ENCODE results near the gene TRAF1. TPM values are rescaled to one million over a fixed set of nuclear protein-coding genes. Genes with fewer than 3 reads are reported as not detected.

TRAF1 gene
- total and polyA plus RNA-seq, 4 donors, result 0.38 to 2.6 (median 0.71) TPM

DNA sequence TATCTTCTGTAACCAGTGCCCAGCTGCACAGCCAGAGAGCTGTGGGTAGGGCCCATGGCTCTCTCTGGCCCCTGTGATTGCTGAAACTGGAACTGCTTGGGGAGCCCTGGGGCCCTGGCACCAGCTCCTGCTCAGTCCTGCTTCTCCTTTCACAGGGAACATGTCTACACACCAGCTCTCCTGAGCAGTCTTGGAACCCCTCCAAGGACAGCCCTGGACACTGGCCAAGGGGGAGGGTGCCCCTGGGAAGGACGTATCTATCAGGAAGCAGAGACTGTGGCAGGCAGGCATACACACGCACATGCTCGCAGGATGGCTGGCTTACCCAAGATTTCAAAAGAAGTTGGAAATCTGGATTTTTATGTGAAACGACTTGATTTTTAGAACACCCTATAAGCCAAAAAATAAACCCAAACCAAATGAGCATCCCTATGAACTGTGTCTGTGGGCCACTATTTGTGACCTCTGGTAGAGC is 8.8 kb upstream of the TRAF1 start:
- H3K27me3 ChIP-seq (ENCODE audit: control insufficient read depth in 4 of 4, insufficient read depth in 4 of 4, low read length in 3 of 4), result no peaks in the 10 kb centered on the region
- H3K27ac ChIP-seq (ENCODE audit: low read depth in 1 of 2, low read length in 2 of 2), result peak overlapping the region; percentile 61 to 63
- TF ChIP-seq RAD21 (IDR thresholded peaks at IDR 0.05) (peak; percentile 31 to 61), JUND (IDR thresholded peaks at IDR 0.05) (no peak), RXRA (IDR thresholded peaks at IDR 0.05) (peak; percentile 10 to 36), YY1 (IDR thresholded peaks at IDR 0.05) (peak; percentile 56), EGR1 (IDR thresholded peaks at IDR 0.05; ENCODE audit: low read depth in 2 of 2) (no peak), HNF4G (IDR thresholded peaks at IDR 0.05) (no peak), TAF1 (conservative IDR thresholded peaks at IDR 0.05) (peak; percentile 33), FOXA2 (IDR thresholded peaks at IDR 0.05) (no peak), GABPA (IDR thresholded peaks at IDR 0.05 in 1 of 2, conservative IDR thresholded peaks at IDR 0.05 in 1 of 2) (peak in 1 of 2 donors; percentile 14), HNF4A (conservative IDR thresholded peaks at IDR 0.05) (no peak), FOXA1 (IDR thresholded peaks at IDR 0.05) (no peak), SP1 (IDR thresholded peaks at IDR 0.05) (peak; percentile 55), NR2F2 (IDR thresholded peaks at IDR 0.05) (no peak)
- TF ChIP-seq, protein P1, sequence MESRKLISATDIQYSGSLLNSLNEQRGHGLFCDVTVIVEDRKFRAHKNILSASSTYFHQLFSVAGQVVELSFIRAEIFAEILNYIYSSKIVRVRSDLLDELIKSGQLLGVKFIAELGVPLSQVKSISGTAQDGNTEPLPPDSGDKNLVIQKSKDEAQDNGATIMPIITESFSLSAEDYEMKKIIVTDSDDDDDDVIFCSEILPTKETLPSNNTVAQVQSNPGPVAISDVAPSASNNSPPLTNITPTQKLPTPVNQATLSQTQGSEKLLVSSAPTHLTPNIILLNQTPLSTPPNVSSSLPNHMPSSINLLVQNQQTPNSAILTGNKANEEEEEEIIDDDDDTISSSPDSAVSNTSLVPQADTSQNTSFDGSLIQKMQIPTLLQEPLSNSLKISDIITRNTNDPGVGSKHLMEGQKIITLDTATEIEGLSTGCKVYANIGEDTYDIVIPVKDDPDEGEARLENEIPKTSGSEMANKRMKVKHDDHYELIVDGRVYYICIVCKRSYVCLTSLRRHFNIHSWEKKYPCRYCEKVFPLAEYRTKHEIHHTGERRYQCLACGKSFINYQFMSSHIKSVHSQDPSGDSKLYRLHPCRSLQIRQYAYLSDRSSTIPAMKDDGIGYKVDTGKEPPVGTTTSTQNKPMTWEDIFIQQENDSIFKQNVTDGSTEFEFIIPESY (IDR thresholded peaks at IDR 0.05), result no peak
- TF ChIP-seq, protein P2, sequence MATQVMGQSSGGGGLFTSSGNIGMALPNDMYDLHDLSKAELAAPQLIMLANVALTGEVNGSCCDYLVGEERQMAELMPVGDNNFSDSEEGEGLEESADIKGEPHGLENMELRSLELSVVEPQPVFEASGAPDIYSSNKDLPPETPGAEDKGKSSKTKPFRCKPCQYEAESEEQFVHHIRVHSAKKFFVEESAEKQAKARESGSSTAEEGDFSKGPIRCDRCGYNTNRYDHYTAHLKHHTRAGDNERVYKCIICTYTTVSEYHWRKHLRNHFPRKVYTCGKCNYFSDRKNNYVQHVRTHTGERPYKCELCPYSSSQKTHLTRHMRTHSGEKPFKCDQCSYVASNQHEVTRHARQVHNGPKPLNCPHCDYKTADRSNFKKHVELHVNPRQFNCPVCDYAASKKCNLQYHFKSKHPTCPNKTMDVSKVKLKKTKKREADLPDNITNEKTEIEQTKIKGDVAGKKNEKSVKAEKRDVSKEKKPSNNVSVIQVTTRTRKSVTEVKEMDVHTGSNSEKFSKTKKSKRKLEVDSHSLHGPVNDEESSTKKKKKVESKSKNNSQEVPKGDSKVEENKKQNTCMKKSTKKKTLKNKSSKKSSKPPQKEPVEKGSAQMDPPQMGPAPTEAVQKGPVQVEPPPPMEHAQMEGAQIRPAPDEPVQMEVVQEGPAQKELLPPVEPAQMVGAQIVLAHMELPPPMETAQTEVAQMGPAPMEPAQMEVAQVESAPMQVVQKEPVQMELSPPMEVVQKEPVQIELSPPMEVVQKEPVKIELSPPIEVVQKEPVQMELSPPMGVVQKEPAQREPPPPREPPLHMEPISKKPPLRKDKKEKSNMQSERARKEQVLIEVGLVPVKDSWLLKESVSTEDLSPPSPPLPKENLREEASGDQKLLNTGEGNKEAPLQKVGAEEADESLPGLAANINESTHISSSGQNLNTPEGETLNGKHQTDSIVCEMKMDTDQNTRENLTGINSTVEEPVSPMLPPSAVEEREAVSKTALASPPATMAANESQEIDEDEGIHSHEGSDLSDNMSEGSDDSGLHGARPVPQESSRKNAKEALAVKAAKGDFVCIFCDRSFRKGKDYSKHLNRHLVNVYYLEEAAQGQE (IDR thresholded peaks at IDR 0.05), result peak; percentile 67
- TF ChIP-seq, protein P3, sequence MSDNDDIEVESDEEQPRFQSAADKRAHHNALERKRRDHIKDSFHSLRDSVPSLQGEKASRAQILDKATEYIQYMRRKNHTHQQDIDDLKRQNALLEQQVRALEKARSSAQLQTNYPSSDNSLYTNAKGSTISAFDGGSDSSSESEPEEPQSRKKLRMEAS (IDR thresholded peaks at IDR 0.05), result peak; percentile 88
- TF ChIP-seq, protein P4, sequence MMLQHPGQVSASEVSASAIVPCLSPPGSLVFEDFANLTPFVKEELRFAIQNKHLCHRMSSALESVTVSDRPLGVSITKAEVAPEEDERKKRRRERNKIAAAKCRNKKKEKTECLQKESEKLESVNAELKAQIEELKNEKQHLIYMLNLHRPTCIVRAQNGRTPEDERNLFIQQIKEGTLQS (IDR thresholded peaks at IDR 0.05), result no peak
- TF ChIP-seq, protein P5, sequence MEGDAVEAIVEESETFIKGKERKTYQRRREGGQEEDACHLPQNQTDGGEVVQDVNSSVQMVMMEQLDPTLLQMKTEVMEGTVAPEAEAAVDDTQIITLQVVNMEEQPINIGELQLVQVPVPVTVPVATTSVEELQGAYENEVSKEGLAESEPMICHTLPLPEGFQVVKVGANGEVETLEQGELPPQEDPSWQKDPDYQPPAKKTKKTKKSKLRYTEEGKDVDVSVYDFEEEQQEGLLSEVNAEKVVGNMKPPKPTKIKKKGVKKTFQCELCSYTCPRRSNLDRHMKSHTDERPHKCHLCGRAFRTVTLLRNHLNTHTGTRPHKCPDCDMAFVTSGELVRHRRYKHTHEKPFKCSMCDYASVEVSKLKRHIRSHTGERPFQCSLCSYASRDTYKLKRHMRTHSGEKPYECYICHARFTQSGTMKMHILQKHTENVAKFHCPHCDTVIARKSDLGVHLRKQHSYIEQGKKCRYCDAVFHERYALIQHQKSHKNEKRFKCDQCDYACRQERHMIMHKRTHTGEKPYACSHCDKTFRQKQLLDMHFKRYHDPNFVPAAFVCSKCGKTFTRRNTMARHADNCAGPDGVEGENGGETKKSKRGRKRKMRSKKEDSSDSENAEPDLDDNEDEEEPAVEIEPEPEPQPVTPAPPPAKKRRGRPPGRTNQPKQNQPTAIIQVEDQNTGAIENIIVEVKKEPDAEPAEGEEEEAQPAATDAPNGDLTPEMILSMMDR (IDR thresholded peaks at IDR 0.05; ENCODE audit: low read depth, low read length, missing input control), result no peak
- no peaks in the 10 kb centered on the region for H3K36me3 ChIP-seq (ENCODE audit: control insufficient read depth in 4 of 4, insufficient read depth in 3 of 4, low read depth in 1 of 4, low read length in 3 of 4)
- H3K4me3 ChIP-seq (ENCODE audit: low read depth in 1 of 3, low read length in 3 of 3), result no peak overlapping the region
- peak overlapping the region in 1 of 2 donors; percentile 0 for H3K9ac ChIP-seq (ENCODE audit: low read depth in 1 of 2, low read length in 2 of 2)
- DNase-seq (ENCODE audit: low spot score), result peak; percentile 84
- peaks cover 5 to 32% (median 17%) of the 10 kb centered on the region in 4 donors for H3K4me1 ChIP-seq (ENCODE audit: control insufficient read depth in 4 of 4, insufficient read depth in 4 of 4, low read length in 3 of 4)
- 4% methylated on average over 4 of the region's 4 CpGs for WGBS
- no peaks in the 10 kb centered on the region for H3K9me3 ChIP-seq (ENCODE audit: control insufficient read depth in 4 of 4, low read length in 3 of 4)

All from liver (tissue), 9 donors.